ENCODE measurements around the gene SPACA7.

Gene SPACA7

GRCh38 chr13:112466132-112467058 is 90.2 kb downstream of the SPACA7 start:
- no peak for DNase-seq (ENCODE audit: low read depth)

GRCh38 chr13:112467236-112467635 is 91.1 kb downstream of the SPACA7 start:
- no peak for DNase-seq (ENCODE audit: low read depth)

GRCh38 chr13:112468069-112468468 is 91.9 kb downstream of the SPACA7 start:
- no peak for DNase-seq (ENCODE audit: low read depth)

- no peak for DNase-seq (ENCODE audit: low read depth)
These were observed 93.1 kb downstream of the SPACA7 start for GRCh38 chr13:112469071-112469745.

- DNase-seq (ENCODE audit: low read depth): no peak
These were observed 97.7 kb downstream of the SPACA7 start for GRCh38 chr13:112473818-112474217.

- no peak for DNase-seq (ENCODE audit: low read depth)
These were observed 98.7 kb downstream of the SPACA7 start for GRCh38 chr13:112474869-112475268.

- DNase-seq (ENCODE audit: low read depth): no peak
These were observed 99.7 kb downstream of the SPACA7 start for GRCh38 chr13:112475889-112476288.

- no peak for DNase-seq (ENCODE audit: low read depth)
These were observed 101.0 kb downstream of the SPACA7 start for GRCh38 chr13:112477070-112477619.

- DNase-seq (ENCODE audit: low read depth): no peak
These were observed 103.2 kb downstream of the SPACA7 start for GRCh38 chr13:112479389-112479788.

- DNase-seq (ENCODE audit: low read depth): no peak
These were observed 105.3 kb downstream of the SPACA7 start for GRCh38 chr13:112481458-112481857.

GRCh38 chr13:112483299-112483698 is 107.1 kb downstream of the SPACA7 start:
- DNase-seq (ENCODE audit: low read depth): no peak
